Mucosa of stomach (tissue), 1 donor: ENCODE measurements around the gene UMOD.

Source experiments
- H3K27me3 ChIP-seq: one replicate; pipeline ENCODE4 v1.7.0; 2013; ENCODE audit warnings: mild to moderate bottlenecking, low read length; ENCODE audit not compliant: control insufficient read depth, insufficient read depth
- H3K36me3 ChIP-seq: one replicate; pipeline ENCODE4 v1.7.0; 2013; ENCODE audit warnings: low read length; ENCODE audit not compliant: control insufficient read depth, insufficient read depth
- H3K4me1 ChIP-seq: one replicate; pipeline ENCODE4 v1.7.0; 2013; ENCODE audit warnings: mild to moderate bottlenecking, low read length; ENCODE audit not compliant: control insufficient read depth, insufficient read depth
- H3K4me3 ChIP-seq: one replicate; pipeline ENCODE4 v1.7.0; 2013; ENCODE audit warnings: low read length
- H3K9ac ChIP-seq: one replicate; pipeline ENCODE4 v1.7.0; 2013; ENCODE audit warnings: mild to moderate bottlenecking, low read length, moderate library complexity
- H3K9me3 ChIP-seq: one replicate; pipeline ENCODE4 v1.7.0; 2013; ENCODE audit warnings: mild to moderate bottlenecking, low read length, moderate library complexity; ENCODE audit not compliant: control insufficient read depth
- donor health status: Pancreatic carcinoma.

UMOD gene

GRCh38 chr16:20306401-20306800 lies 46.1 kb downstream of the UMOD start:
- Histone ChIP-seq H3K27me3 (no peaks in the 10 kb centered on the region), H3K4me1 (no peaks in the 10 kb centered on the region), H3K9ac (no peak overlapping the region), H3K9me3 (no peaks in the 10 kb centered on the region), H3K36me3 (no peaks in the 10 kb centered on the region), H3K4me3 (no peak overlapping the region)

GRCh38 chr16:20303012-20303411 lies 49.5 kb downstream of the UMOD start:
- no peak overlapping the region for H3K9ac ChIP-seq
- H3K36me3 ChIP-seq: no peaks in the 10 kb centered on the region
- H3K27me3 ChIP-seq: peaks cover 6% of the 10 kb centered on the region
- H3K4me1 ChIP-seq: no peaks in the 10 kb centered on the region
- H3K9me3 ChIP-seq: no peaks in the 10 kb centered on the region
- H3K4me3 ChIP-seq: no peak overlapping the region

- Histone ChIP-seq H3K27me3 (peaks cover 6% of the 10 kb centered on the region), H3K4me3 (no peak overlapping the region), H3K4me1 (no peaks in the 10 kb centered on the region), H3K9ac (no peak overlapping the region), H3K36me3 (no peaks in the 10 kb centered on the region), H3K9me3 (no peaks in the 10 kb centered on the region)
Observed at GRCh38 chr16:20302389-20302788, 50.1 kb downstream of the UMOD start.

- Histone ChIP-seq H3K4me1 (no peaks in the 10 kb centered on the region), H3K27me3 (peaks cover 6% of the 10 kb centered on the region), H3K9ac (no peak overlapping the region)
Observed at GRCh38 chr16:20301840-20302239, 50.7 kb downstream of the UMOD start.

GRCh38 chr16:20300312-20301097 lies 52.0 kb downstream of the UMOD start:
- Histone ChIP-seq H3K9ac (no peak overlapping the region), H3K9me3 (no peaks in the 10 kb centered on the region), H3K4me1 (no peaks in the 10 kb centered on the region), H3K27me3 (peaks cover 6% of the 10 kb centered on the region), H3K4me3 (no peak overlapping the region), H3K36me3 (no peaks in the 10 kb centered on the region)

More at GRCh38 chr16:20301840-20302239, 50.7 kb downstream of the UMOD start:
- Histone ChIP-seq H3K9me3 (no peaks in the 10 kb centered on the region), H3K4me3 (no peak overlapping the region), H3K36me3 (no peaks in the 10 kb centered on the region)

- Histone ChIP-seq H3K9me3 (no peaks in the 10 kb centered on the region), H3K4me3 (no peak overlapping the region), H3K36me3 (no peaks in the 10 kb centered on the region), H3K9ac (no peak overlapping the region), H3K27me3 (peaks cover 6% of the 10 kb centered on the region), H3K4me1 (no peaks in the 10 kb centered on the region)
Observed at GRCh38 chr16:20298452-20298851, 54.1 kb downstream of the UMOD start.

- Histone ChIP-seq H3K36me3 (no peaks in the 10 kb centered on the region), H3K9ac (no peak overlapping the region), H3K4me3 (no peak overlapping the region), H3K27me3 (no peaks in the 10 kb centered on the region), H3K4me1 (no peaks in the 10 kb centered on the region), H3K9me3 (no peaks in the 10 kb centered on the region)
Observed at GRCh38 chr16:20291208-20292206, 61.0 kb downstream of the UMOD start.

- Histone ChIP-seq H3K9me3 (no peaks in the 10 kb centered on the region), H3K9ac (no peak overlapping the region), H3K4me1 (no peaks in the 10 kb centered on the region), H3K27me3 (no peaks in the 10 kb centered on the region), H3K4me3 (no peak overlapping the region), H3K36me3 (no peaks in the 10 kb centered on the region)
Observed at GRCh38 chr16:20289571-20289970, 62.9 kb downstream of the UMOD start.

GRCh38 chr16:20285993-20286499 lies 66.5 kb downstream of the UMOD start:
- no peak overlapping the region for H3K4me3 ChIP-seq
- no peaks in the 10 kb centered on the region for H3K9me3 ChIP-seq
- no peaks in the 10 kb centered on the region for H3K4me1 ChIP-seq
- H3K36me3 ChIP-seq: no peaks in the 10 kb centered on the region
- H3K27me3 ChIP-seq: no peaks in the 10 kb centered on the region
- no peak overlapping the region for H3K9ac ChIP-seq
